GM10248 (cell line): ENCODE data around the gene MAP3K10.

Experiments used
- CTCF ChIA-PET: fragments of 300-600 bp; sonication (Branson Sonifier 250); formaldehyde crosslinking; extraction: SDS; loops from one replicate; lab custom pipeline; 2021; ENCODE audit warnings: antibody characterized with exemption; lab: Yijun Ruan, JAX
- POLR2A ChIA-PET: fragments of 350-650 bp; sonication (Branson Sonifier 250); formaldehyde crosslinking; extraction: SDS; loops from one replicate; lab custom pipeline; 2020; ENCODE audit warnings: antibody characterized with exemption; lab: Yijun Ruan, JAX
- DNase-seq: peaks from one replicate; pipeline ENCODE4 v3.0.0; 2012; ENCODE audit errors: extremely low spot score
- CTCF ChIP-seq: IDR thresholded peaks from 2 replicates; pipeline ENCODE4 v1.5.1; 2012; ENCODE audit warnings: mild to moderate bottlenecking, low read depth; ENCODE audit errors: extremely low read depth, missing control alignments, control extremely low read depth

Gene MAP3K10

GRCh38 chr19:40208602-40209001, 17.4 kb downstream of the MAP3K10 start:
- CTCF ChIA-PET, result no interaction called here
- no peak for TF ChIP-seq CTCF
- POLR2A ChIA-PET, result interaction anchor here (0.5 kb wide), 1 partner anchor 78 kb away, joined by 7 read pairs; no protein-coding TSS in a partner anchor
- DNase-seq, result no peak

GRCh38 chr19:40210889-40211288, 19.7 kb downstream of the MAP3K10 start:
- no peak for DNase-seq
- CTCF ChIA-PET, result no interaction called here
- no peak for TF ChIP-seq CTCF
- POLR2A ChIA-PET, result no interaction called here

GRCh38 chr19:40213251-40213829, 22.1 kb downstream of the MAP3K10 start:
- CTCF ChIA-PET, result no interaction called here
- POLR2A ChIA-PET, result no interaction called here
- DNase-seq, result no peak
- no peak for TF ChIP-seq CTCF

GRCh38 chr19:40213882-40214570, 22.8 kb downstream of the MAP3K10 start:
- ChIA-PET CTCF (interaction anchor here (1.0 kb wide), 1 partner anchor 49 kb away, joined by 3 read pairs; no protein-coding TSS in a partner anchor), POLR2A (no interaction called here)
- no peak for TF ChIP-seq CTCF
- DNase-seq, result no peak

GRCh38 chr19:40214936-40215335, 23.7 kb downstream of the MAP3K10 start:
- DNase-seq, result no peak
- ChIA-PET POLR2A (no interaction called here), CTCF (interaction anchor here (1.0 kb wide), 1 partner anchor 50 kb away, joined by 3 read pairs; no protein-coding TSS in a partner anchor)
- no peak for TF ChIP-seq CTCF

GRCh38 chr19:40216013-40216776, 25.0 kb downstream of the MAP3K10 start:
- ChIA-PET POLR2A (no interaction called here), CTCF (no interaction called here)
- no peak for TF ChIP-seq CTCF
- no peak for DNase-seq
